ENCODE measurements around the gene CEP85L.

GRCh38 chr6:118697554-118697953, 46.2 kb upstream of the CEP85L start:
- no peak for TF ChIP-seq CTCF (IDR thresholded peaks at IDR 0.05)
- TF ChIP-seq POLR2A (IDR thresholded peaks at IDR 0.05) = no peak
